Lung (tissue), 12 donors: Measurements from ENCODE around the gene ADGRL2. TPM values are rescaled to one million over a fixed set of nuclear protein-coding genes. Genes with fewer than 3 reads are reported as not detected.

Experiments
- ATAC-seq: fragments of 200-7000 bp; cut with Tn5 transposase; one replicate; pipeline ENCODE4 v1.9.1; 2020; ENCODE audit warnings: moderate number of reproducible peaks; ENCODE audit not compliant: insufficient read depth, low FRiP score
- DNase-seq, 3 donors: peaks; one replicate each; pipeline ENCODE4 v3.0.0-alpha.2; 2013 to 2017
- H3K27ac ChIP-seq, 2 donors: one replicate each; pipeline ENCODE4 v1.5.1; 2013; ENCODE audit warnings: mild to moderate bottlenecking in 2 of 2, moderate library complexity in 2 of 2, control low read depth in 1 of 2, inconsistent platforms in 1 of 2, low read depth in 1 of 2, low read length in 1 of 2
- H3K27me3 ChIP-seq, 3 donors: one replicate each; pipeline ENCODE4 v1.5.1; 2013; ENCODE audit warnings: low read length in 2 of 3; ENCODE audit not compliant: control insufficient read depth in 3 of 3, insufficient read depth in 3 of 3
- H3K36me3 ChIP-seq, 4 donors: one replicate each; pipeline ENCODE4 v1.5.1; 2013; ENCODE audit warnings: low read length in 4 of 4, mild to moderate bottlenecking in 1 of 4, moderate library complexity in 1 of 4; ENCODE audit not compliant: control insufficient read depth in 4 of 4, insufficient read depth in 4 of 4
- H3K4me1 ChIP-seq, 5 donors: one replicate each; pipeline ENCODE4 v1.5.1; 2013; ENCODE audit warnings: low read length in 5 of 5, mild to moderate bottlenecking in 2 of 5, moderate library complexity in 1 of 5; ENCODE audit not compliant: control insufficient read depth in 5 of 5, insufficient read depth in 5 of 5
- H3K4me3 ChIP-seq: one replicate; pipeline ENCODE4 v1.5.1; 2013; ENCODE audit warnings: mild to moderate bottlenecking, control low read depth, moderate library complexity
- H3K9ac ChIP-seq, 2 donors: one replicate each; pipeline ENCODE4 v1.5.1; 2013; ENCODE audit warnings: low read length in 2 of 2, control low read depth in 1 of 2; ENCODE audit not compliant: insufficient read depth in 1 of 2
- H3K9me3 ChIP-seq, 4 donors: one replicate each; pipeline ENCODE4 v1.5.1; 2013; ENCODE audit warnings: low read length in 3 of 4, mild to moderate bottlenecking in 1 of 4, moderate library complexity in 1 of 4; ENCODE audit not compliant: control insufficient read depth in 4 of 4, insufficient read depth in 3 of 4
- WGBS, 2 donors: extraction: QIAGEN DNeasy Blood & Tissue Kit; methylation state at CpG; one replicate each; pipeline ENCODE4 v1.1.7; 2013; 5-methylcytosine and 5-hydroxymethylcytosine counted together
- polyA plus RNA-seq, 2 donors: library from polyadenylated mRNA; stranded (reverse); fragments of 200-250 nt; gene quantifications; one replicate each; pipeline ENCODE4 v1.2.1, GENCODE V29; 2013
- total RNA-seq, 2 donors: library from RNA; depleted of rRNA in 1 of 2; stranded (reverse); fragments of >200 nt in 1 of 2; gene quantifications; one replicate each; pipeline ENCODE4 v1.2.1, GENCODE V29; 2014 to 2021
- TF ChIP-seq, protein P1 (sequence below): IDR thresholded peaks from 2 replicates; pipeline ENCODE4 v1.5.1; 2012; ENCODE audit warnings: mild to moderate bottlenecking; ENCODE audit errors: control extremely low read depth, extremely low read depth
- donor health status: control.
- donor health status: control.
- donor health status: Bipolar disorder and iron deficiency.
- donor health status: healthy.
- donor health status: DM: yes; HTN: yes; CAD: no.

ADGRL2 gene
- total and polyA plus RNA-seq, 4 donors = 32.5 to 421 (median 72.1) TPM

DNA sequence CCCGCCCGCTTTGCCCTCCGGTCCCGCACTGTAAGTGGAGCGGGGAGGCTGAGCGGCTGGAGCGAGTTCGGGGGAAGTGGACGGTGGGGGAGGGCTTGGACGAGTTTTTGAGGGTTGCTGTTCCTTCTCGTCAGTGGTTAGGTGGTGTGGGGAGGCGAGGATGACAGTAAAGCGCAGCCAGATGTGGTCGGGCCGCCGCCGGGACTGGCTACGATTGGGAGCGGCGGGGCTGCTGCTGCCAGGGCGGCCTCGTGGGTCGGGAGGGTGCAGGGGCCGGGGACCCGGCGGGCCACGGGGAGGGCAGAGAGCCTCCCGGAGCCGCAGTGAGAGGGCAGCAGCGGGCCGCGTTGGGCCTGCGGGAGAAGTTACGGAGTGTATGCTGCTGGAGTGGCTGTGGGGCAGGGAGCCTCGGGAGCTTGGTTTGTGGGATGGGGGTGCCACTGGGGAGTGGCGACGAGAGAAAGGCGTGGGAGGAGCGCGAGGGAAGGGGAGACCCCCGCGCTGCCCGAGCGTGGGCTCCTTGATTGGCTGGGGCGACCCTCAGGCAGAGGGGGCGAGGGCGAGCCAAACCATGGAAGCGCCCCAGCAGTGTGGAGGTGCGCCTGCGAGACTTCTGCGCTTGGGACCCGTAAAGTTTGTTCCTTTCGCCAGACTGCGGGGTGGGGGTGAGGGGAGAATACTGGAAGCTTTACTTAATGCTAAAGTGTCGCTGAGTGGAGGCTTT is 2.1 kb downstream of the ADGRL2 start:
- WGBS, 2 donors = 1% methylated on average over 52 to 55 of the region's 55 CpGs
- TF ChIP-seq, protein P1, sequence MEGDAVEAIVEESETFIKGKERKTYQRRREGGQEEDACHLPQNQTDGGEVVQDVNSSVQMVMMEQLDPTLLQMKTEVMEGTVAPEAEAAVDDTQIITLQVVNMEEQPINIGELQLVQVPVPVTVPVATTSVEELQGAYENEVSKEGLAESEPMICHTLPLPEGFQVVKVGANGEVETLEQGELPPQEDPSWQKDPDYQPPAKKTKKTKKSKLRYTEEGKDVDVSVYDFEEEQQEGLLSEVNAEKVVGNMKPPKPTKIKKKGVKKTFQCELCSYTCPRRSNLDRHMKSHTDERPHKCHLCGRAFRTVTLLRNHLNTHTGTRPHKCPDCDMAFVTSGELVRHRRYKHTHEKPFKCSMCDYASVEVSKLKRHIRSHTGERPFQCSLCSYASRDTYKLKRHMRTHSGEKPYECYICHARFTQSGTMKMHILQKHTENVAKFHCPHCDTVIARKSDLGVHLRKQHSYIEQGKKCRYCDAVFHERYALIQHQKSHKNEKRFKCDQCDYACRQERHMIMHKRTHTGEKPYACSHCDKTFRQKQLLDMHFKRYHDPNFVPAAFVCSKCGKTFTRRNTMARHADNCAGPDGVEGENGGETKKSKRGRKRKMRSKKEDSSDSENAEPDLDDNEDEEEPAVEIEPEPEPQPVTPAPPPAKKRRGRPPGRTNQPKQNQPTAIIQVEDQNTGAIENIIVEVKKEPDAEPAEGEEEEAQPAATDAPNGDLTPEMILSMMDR = no peak
- H3K4me3 ChIP-seq = peak overlapping the region; percentile 75
- ATAC-seq = peak; percentile 60
- H3K36me3 ChIP-seq = peaks cover 0 to 6% (median 0%) of the 10 kb centered on the region in 4 donors
- peak; percentile 84 to 89 (median 85) for DNase-seq
- no peaks in the 10 kb centered on the region for H3K27me3 ChIP-seq
- H3K27ac ChIP-seq = peak overlapping the region; percentile 95
- peaks cover 0 to 38% (median 2%) of the 10 kb centered on the region in 5 donors for H3K4me1 ChIP-seq
- H3K9me3 ChIP-seq = peaks cover 0 to 3% (median 0%) of the 10 kb centered on the region in 4 donors
- peak overlapping the region; percentile 72 to 90 for H3K9ac ChIP-seq

DNA sequence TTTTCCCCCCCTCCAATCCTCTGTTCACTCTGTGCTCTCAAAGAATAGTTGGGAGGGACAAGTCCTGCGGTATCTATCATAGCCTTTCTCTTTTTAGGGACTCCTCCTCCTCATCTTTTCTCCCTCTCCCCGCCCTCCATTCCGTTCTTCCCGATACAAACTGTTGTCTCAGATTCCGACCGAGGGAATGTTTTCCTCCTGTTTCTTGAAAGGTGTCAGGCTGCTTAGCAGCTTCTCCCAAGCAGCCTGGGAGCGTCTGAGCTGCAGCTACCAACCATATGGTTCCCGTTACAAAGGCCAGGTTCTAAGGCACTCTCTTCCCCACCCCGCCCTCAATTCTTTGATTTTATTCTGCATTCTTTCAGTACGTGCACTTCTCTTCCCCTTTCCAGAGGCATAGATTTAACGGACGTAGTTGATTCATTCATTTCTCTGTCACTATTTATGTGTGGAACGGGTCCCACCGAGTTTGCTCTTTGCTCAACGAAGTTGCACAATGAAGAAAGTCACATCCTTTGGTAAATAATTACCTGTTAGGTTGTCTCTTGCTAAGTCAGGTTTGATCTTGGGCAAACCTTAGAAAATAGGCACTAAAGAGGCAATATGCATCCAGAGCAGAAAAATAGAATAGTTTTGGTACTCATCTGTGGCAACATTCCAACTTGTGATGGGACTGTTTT is 2.8 kb downstream of the ADGRL2 start:
- peak overlapping the region; percentile 72 to 90 for H3K9ac ChIP-seq
- peaks cover 0 to 6% (median 0%) of the 10 kb centered on the region in 4 donors for H3K36me3 ChIP-seq
- peaks cover 0 to 38% (median 3%) of the 10 kb centered on the region in 5 donors for H3K4me1 ChIP-seq
- H3K4me3 ChIP-seq = peak overlapping the region; percentile 75
- TF ChIP-seq, protein P1 = no peak
- no peaks in the 10 kb centered on the region for H3K27me3 ChIP-seq
- no peak for ATAC-seq
- peaks cover 0 to 3% (median 0%) of the 10 kb centered on the region in 4 donors for H3K9me3 ChIP-seq
- 3 to 7% methylated on average over 15 of the region's 15 CpGs for WGBS, 2 donors
- peak in 2 of 3 donors; percentile 54 to 82 for DNase-seq
- H3K27ac ChIP-seq = peak overlapping the region; percentile 95

DNA sequence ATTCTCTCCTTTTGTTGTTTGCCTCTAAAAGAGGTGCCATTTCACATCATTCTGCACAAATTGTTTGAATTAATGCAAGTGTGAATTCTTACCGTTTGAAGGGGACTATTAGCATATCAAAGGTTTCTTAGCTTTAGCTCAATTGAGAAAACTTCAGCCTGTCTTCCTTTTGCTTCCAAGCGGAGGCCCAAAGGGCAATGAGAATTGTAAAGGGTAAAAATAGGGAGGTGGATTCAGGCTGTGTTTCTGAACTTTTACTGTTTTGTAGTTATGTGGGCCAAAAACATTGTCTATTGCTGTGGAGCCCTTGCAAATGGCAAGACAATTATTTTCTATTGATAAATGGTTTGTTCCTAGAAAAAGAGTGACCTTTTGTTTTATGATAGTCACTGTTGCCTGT is 3.6 kb downstream of the ADGRL2 start:
- WGBS, 2 donors = 49 to 60% methylated on average over 2 of the region's 2 CpGs
- H3K36me3 ChIP-seq = peaks cover 0 to 6% (median 0%) of the 10 kb centered on the region in 4 donors
- H3K9ac ChIP-seq = peak overlapping the region in 1 of 2 donors; percentile 90
- H3K4me1 ChIP-seq = peaks cover 0 to 30% (median 5%) of the 10 kb centered on the region in 5 donors
- peak overlapping the region in 1 of 2 donors; percentile 28 for H3K27ac ChIP-seq
- H3K4me3 ChIP-seq = peak overlapping the region; percentile 11
- H3K9me3 ChIP-seq = peaks cover 0 to 3% (median 0%) of the 10 kb centered on the region in 4 donors
- ATAC-seq = no peak
- H3K27me3 ChIP-seq = no peaks in the 10 kb centered on the region
- TF ChIP-seq, protein P1 = no peak
- peak in 1 of 3 donors; percentile 46 for DNase-seq
